Left ventricle myocardium inferior (tissue), 1 donor: ENCODE data around the gene CRTC2. TPM values are rescaled to one million over a fixed set of nuclear protein-coding genes. Genes with fewer than 3 reads are reported as not detected.

Experiments
- DNase-seq: peaks from one replicate; pipeline ENCODE4 v3.0.0-alpha.2; 2020
- H3K27ac ChIP-seq: fragments of 200-600 bp; replicated peaks from 2 replicates; pipeline ENCODE4 v1.8.0; 2021
- H3K27me3 ChIP-seq: fragments of 200-600 bp; 2 replicates; pipeline ENCODE4 v1.8.0; 2021; ENCODE audit warnings: low read depth
- H3K36me3 ChIP-seq: fragments of 200-600 bp; 2 replicates; pipeline ENCODE4 v1.8.0; 2021
- H3K4me1 ChIP-seq: fragments of 200-600 bp; 2 replicates; pipeline ENCODE4 v1.8.0; 2021
- H3K4me3 ChIP-seq: fragments of 200-600 bp; 2 replicates; pipeline ENCODE4 v1.8.0; 2021; ENCODE audit warnings: mild to moderate bottlenecking, moderate library complexity
- H3K9me3 ChIP-seq: fragments of 200-600 bp; replicated peaks from 2 replicates; pipeline ENCODE4 v1.8.0; 2021
- intact Hi-C: fragments of 100-400 bp; cut with micrococcal nuclease; formaldehyde crosslinking; loops from one replicate; pipeline ENCODE4 v1.11.0; 2022
- total RNA-seq: library from RNA; stranded (reverse); fragmentation: NEBNext Ultra II Directional; extraction: Animal tissue kit (Norgen Biotek cat#: 25700); gene quantifications from one replicate; pipeline ENCODE4 v1.2.1, GENCODE V29; 2021
- TF ChIP-seq, protein P1 (sequence below): fragments of 200-600 bp; IDR thresholded peaks from 2 replicates; pipeline ENCODE4 v1.8.0; 2021; ENCODE audit warnings: antibody characterized with exemption, mild to moderate bottlenecking, borderline replicate concordance
- donor health status: DM: no; HTN: yes; CAD: no; lungs with severe emphysema.

Gene CRTC2
- total RNA-seq, 1 donor from 2014 or later = 19.7 TPM

DNA sequence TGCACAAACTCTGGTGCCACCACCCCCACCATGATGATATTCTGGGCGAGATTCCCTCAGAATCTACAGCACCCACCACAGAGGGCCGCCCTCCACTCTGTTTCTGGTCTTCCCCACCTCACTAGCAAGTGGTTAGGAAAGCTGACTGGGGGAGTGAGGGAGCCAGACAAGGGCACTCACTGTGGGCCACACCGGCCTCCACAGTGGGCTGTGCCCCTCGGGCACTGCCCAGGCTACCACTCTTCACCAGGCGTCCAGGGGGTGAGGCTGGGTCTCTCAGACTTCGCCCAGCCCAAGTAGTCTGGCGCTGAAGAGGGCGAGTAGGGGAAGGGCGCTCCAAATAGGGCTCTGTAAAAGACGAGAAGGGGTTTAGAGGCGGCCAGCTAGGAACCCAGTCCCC is 24.5 kb downstream of the CRTC2 start:
- Histone ChIP-seq H3K4me1 (peaks cover 4% of the 10 kb centered on the region), H3K27ac (no peak overlapping the region), H3K4me3 (no peak overlapping the region), H3K9me3 (no peaks in the 10 kb centered on the region), H3K36me3 (peaks cover 75% of the 10 kb centered on the region), H3K27me3 (no peaks in the 10 kb centered on the region)
- TF ChIP-seq, protein P1, sequence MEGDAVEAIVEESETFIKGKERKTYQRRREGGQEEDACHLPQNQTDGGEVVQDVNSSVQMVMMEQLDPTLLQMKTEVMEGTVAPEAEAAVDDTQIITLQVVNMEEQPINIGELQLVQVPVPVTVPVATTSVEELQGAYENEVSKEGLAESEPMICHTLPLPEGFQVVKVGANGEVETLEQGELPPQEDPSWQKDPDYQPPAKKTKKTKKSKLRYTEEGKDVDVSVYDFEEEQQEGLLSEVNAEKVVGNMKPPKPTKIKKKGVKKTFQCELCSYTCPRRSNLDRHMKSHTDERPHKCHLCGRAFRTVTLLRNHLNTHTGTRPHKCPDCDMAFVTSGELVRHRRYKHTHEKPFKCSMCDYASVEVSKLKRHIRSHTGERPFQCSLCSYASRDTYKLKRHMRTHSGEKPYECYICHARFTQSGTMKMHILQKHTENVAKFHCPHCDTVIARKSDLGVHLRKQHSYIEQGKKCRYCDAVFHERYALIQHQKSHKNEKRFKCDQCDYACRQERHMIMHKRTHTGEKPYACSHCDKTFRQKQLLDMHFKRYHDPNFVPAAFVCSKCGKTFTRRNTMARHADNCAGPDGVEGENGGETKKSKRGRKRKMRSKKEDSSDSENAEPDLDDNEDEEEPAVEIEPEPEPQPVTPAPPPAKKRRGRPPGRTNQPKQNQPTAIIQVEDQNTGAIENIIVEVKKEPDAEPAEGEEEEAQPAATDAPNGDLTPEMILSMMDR = no peak
- no peak for DNase-seq
- intact Hi-C loops = no loop called here

DNA sequence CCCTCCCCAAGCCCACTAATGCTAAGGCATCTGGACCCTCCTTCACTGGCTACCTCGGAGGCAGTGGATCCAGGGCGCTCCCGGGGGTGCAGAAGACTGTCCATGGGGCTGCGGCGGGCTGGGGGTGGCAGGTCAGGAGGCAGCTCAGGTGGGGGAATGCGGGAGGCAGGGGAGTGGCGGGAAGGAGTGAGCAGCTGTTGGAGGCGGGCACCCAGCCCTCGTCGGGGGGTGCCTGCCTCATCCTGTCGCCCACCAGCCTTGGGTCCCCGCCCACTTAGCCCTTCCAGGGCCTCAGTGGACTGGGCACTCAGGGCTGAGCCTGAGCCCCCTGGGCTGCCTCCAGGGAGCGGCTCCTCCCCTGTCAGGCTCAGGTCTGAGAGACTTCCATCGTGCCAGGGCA is 25.0 kb downstream of the CRTC2 start:
- H3K27ac ChIP-seq = no peak overlapping the region
- no peaks in the 10 kb centered on the region for H3K27me3 ChIP-seq
- peaks cover 69% of the 10 kb centered on the region for H3K36me3 ChIP-seq
- H3K9me3 ChIP-seq = no peaks in the 10 kb centered on the region
- TF ChIP-seq, protein P1 = no peak
- DNase-seq = no peak
- intact Hi-C loops = no loop called here
- peaks cover 9% of the 10 kb centered on the region for H3K4me1 ChIP-seq
- no peak overlapping the region for H3K4me3 ChIP-seq

DNA sequence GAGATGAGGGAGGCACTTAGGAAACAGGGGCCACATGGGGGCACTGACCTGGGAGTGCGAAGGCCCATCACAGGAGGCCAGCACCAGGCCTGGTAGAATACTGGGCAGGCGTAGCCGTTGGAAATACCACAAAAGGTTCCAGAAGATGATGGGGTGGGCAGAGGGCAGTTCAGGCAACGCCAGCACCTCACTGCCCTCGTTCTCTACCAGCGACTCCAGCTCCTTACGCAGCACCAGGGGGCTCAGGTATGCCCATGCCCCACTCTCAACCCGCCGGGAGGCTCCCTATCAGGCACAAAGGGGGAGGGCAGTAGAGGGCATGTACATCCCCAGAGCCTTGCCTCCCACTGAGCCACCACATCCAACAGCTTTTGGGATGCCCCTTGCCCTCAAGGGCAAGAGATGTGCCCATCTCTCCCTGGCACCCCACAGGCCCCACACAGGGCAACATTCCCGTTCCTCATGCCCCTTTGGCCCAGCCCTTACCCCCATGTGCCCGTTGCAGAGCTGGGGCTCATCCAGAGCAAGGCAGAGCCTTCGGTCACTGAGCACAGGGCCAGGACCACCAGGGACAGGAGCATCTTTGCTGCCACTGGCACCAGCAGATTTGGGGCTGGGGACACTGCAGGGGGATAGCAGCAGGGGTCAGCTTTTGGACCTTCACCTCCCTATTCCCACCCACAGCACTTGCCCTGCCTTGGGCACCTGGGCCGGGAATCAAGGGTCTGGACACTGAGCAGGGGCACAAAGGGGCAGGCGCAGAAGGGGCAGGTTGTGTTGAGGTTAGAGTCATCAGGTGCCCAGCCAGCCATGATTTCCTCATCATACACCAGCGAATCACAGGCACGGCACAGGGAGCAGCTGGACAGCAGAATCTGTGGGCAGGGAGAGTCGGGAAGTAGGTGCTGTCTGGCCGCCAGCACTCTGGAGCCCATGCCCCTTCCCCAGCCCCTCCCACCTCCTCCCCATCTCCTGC is 26.0 kb downstream of the CRTC2 start:
- H3K27me3 ChIP-seq = no peaks in the 10 kb centered on the region
- intact Hi-C loops = no loop called here
- H3K9me3 ChIP-seq = no peaks in the 10 kb centered on the region
- TF ChIP-seq, protein P1 = no peak
- no peak for DNase-seq
- H3K4me1 ChIP-seq = peaks cover 16% of the 10 kb centered on the region
- peaks cover 60% of the 10 kb centered on the region for H3K36me3 ChIP-seq
- H3K4me3 ChIP-seq = no peak overlapping the region
- H3K27ac ChIP-seq = no peak overlapping the region

DNA sequence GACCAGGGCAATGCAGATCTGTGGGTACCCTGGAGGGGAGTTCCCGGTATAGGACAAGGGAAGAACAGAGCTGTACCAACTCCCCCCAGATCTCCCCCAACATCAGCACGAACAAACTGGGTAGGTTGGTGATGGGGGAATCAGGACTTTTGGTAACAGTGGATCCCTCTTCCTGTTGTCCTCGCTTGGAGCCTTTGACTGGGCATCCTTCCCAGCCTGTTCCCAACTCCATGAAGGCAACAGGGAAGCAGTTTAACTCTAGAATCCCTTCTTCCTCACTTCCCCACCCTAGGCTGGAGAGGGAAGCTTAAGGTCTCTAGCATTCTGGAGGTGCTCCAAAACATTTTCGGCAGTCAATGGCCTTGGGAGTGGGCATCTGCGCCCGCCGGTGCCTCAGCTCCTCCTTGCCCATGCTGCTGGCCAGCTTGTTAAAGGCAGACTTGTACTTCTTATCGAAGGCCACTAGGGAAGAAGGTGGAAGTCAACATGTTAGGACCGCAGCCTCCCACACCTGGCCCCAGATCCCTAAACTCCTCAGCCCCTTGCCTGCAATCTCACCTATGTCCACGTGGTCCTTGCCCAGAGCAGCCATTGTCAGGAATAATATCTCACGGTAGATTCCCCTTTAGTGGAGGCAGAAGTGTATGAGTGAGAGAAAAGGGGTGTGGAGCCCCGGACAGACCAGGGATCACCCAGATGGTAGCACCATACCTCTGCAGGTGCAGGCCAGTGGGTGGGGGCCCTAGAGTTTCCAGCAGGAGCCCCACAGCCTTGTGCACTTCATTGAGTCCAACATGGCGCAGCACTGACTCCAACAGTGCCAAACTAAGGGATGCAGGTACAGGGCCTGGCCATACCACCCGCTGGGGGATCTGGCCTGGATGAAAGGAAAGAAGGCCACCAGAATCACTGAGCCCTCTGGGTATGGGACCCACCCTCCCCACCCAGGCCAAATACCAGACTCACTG is 28.1 kb downstream of the CRTC2 start:
- Histone ChIP-seq H3K27ac (peak overlapping the region; percentile 63), H3K36me3 (peaks cover 38% of the 10 kb centered on the region), H3K9me3 (no peaks in the 10 kb centered on the region), H3K4me1 (peaks cover 16% of the 10 kb centered on the region), H3K4me3 (no peak overlapping the region), H3K27me3 (no peaks in the 10 kb centered on the region)
- intact Hi-C loops = no loop called here
- no peak for DNase-seq
- TF ChIP-seq, protein P1 = no peak

DNA sequence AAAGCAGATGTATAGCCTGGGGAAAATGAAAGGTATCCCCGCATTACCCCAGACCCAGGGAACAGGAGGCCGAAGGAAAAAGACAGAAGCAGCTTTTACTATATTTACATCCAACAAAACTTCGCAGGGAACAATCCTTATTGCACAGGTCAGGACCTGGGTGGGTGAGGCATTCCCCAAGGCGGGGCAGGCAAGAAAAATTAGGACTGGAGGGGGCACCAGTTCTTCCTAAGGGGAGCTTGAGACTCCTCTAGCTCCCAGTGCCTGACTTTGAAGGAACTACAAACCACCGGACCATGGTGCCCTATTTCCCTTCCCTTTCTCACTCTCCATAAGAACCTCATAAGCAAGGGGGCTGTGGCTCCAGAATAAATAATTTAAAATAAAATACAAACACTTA is 29.0 kb downstream of the CRTC2 start:
- DNase-seq = no peak
- Histone ChIP-seq H3K4me1 (peaks cover 16% of the 10 kb centered on the region), H3K36me3 (peaks cover 29% of the 10 kb centered on the region), H3K9me3 (no peaks in the 10 kb centered on the region), H3K4me3 (no peak overlapping the region), H3K27me3 (no peaks in the 10 kb centered on the region), H3K27ac (peak overlapping the region; percentile 63)
- intact Hi-C loops = no loop called here
- TF ChIP-seq, protein P1 = no peak
